Retinal pigment epithelial cell (primary cell): Measurements from ENCODE around the gene PCDHGB2.

ENCODE experiments used
- DNase-seq: peaks from one replicate; pipeline ENCODE4 v3.0.0-alpha.2; 2010; ENCODE audit warnings: low read depth
- H3K4me3 ChIP-seq: 2 replicates; pipeline ENCODE4 v1.5.1; 2011; ENCODE audit warnings: mild to moderate bottlenecking, low read length, control low read depth, moderate library complexity
- CTCF ChIP-seq: conservative IDR thresholded peaks from 2 replicates; pipeline ENCODE4 v1.5.1; 2011; ENCODE audit warnings: low read depth, low read length, control low read depth, inconsistent platforms

PCDHGB2 gene

GRCh38 chr5:141355641-141356040 is 4.2 kb upstream of the PCDHGB2 start:
- no peak overlapping the region for H3K4me3 ChIP-seq
- no peak for DNase-seq
- TF ChIP-seq CTCF, result no peak

- TF ChIP-seq CTCF, result no peak
- DNase-seq, result no peak
- H3K4me3 ChIP-seq, result no peak overlapping the region
Observed at GRCh38 chr5:141356133-141356532, 3.7 kb upstream of the PCDHGB2 start.

GRCh38 chr5:141356950-141357349 is 2.8 kb upstream of the PCDHGB2 start:
- no peak for TF ChIP-seq CTCF
- no peak for DNase-seq
- no peak overlapping the region for H3K4me3 ChIP-seq

- TF ChIP-seq CTCF, result no peak
- no peak overlapping the region for H3K4me3 ChIP-seq
- no peak for DNase-seq
Observed at GRCh38 chr5:141360685-141361084, 891 bp downstream of the PCDHGB2 start.

GRCh38 chr5:141362719-141363118 is 2.9 kb downstream of the PCDHGB2 start:
- H3K4me3 ChIP-seq, result no peak overlapping the region
- TF ChIP-seq CTCF, result no peak
- DNase-seq, result no peak

- H3K4me3 ChIP-seq, result no peak within 1 kb of the TSS
- TF ChIP-seq CTCF, result no peak
- no peak for DNase-seq
Observed at GRCh38 chr5:141363952-141364660, 4.3 kb downstream of the PCDHGB2 start, which contains the start of gene PCDHGA5. Gene PCDHGA5, plus strand, starts transcription at chr5:141364162. Its CDS starts 169 bp downstream, at chr5:141364331.
